AG09309 (cell line): ENCODE results near the gene NRL.
"Not testable (repeated sequence)": the region's sequence is repeated elsewhere in the genome, so short reads cannot be mapped to it uniquely, and the experiment has no call there.

Experiments
- DNase-seq: peaks from one replicate; pipeline ENCODE4 v3.0.0-alpha.2; 2010; ENCODE audit warnings: low read depth
- H3K4me3 ChIP-seq: 2 replicates; pipeline ENCODE4 v1.5.1; 2011; ENCODE audit warnings: mild to moderate bottlenecking, low read depth, low read length, moderate library complexity; ENCODE audit not compliant: control insufficient read depth
- TF ChIP-seq, protein P1 (sequence below): IDR thresholded peaks from 2 replicates; pipeline ENCODE4 v1.5.1; 2011; ENCODE audit warnings: mild to moderate bottlenecking, low read depth, low read length, inconsistent platforms; ENCODE audit not compliant: insufficient read depth, control insufficient read depth; ENCODE audit errors: missing control alignments

Gene NRL

DNA sequence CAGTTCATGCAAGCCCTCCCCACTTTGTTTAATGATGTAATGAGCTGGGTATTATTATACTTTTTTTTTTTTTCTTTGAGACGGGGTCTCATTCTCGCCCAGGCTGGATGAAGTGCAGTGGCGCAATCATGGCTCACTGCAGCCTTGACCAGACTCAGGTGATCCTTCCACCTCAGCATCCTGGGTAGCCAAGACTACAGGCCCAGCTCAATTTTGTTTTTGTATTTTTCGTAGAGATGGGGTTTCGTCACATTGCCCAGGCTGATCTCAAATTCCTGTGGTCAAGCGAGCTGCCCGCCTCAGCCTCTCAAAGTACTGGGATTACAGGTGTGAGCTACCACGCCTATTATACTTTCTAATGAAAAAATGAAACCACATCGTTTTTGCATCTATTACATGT lies 4.7 kb downstream of the NRL start:
- no peak for DNase-seq
- no peak overlapping the region for H3K4me3 ChIP-seq
- TF ChIP-seq, protein P1, sequence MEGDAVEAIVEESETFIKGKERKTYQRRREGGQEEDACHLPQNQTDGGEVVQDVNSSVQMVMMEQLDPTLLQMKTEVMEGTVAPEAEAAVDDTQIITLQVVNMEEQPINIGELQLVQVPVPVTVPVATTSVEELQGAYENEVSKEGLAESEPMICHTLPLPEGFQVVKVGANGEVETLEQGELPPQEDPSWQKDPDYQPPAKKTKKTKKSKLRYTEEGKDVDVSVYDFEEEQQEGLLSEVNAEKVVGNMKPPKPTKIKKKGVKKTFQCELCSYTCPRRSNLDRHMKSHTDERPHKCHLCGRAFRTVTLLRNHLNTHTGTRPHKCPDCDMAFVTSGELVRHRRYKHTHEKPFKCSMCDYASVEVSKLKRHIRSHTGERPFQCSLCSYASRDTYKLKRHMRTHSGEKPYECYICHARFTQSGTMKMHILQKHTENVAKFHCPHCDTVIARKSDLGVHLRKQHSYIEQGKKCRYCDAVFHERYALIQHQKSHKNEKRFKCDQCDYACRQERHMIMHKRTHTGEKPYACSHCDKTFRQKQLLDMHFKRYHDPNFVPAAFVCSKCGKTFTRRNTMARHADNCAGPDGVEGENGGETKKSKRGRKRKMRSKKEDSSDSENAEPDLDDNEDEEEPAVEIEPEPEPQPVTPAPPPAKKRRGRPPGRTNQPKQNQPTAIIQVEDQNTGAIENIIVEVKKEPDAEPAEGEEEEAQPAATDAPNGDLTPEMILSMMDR = no peak

DNA sequence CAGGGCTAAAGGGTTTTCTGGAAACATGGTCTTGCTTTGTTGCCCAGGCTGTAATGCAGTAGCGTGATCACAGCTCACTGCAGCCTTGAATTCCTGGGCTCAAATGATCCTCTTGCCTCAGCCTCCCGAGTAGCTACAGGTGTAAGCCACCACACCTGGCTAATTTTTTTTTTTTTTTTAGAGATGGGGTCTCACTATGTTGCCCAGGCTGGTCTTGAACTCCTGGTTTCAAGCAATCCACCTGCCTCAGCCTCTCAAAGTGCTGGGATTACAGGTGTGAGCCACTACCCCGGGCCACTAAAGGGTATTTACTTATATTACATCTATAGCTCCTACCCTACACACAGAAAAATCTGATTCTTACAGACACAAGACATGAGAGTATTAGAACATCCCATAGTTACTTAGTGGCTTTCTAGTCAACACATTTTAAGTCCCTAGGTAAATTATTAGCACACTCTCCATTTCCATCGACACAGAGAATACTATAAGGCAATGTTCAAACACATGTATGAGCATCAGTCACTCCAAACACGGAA lies 6.3 kb downstream of the NRL start:
- no peak for DNase-seq
- TF ChIP-seq, protein P1 = no peak
- H3K4me3 ChIP-seq = no peak overlapping the region

DNA sequence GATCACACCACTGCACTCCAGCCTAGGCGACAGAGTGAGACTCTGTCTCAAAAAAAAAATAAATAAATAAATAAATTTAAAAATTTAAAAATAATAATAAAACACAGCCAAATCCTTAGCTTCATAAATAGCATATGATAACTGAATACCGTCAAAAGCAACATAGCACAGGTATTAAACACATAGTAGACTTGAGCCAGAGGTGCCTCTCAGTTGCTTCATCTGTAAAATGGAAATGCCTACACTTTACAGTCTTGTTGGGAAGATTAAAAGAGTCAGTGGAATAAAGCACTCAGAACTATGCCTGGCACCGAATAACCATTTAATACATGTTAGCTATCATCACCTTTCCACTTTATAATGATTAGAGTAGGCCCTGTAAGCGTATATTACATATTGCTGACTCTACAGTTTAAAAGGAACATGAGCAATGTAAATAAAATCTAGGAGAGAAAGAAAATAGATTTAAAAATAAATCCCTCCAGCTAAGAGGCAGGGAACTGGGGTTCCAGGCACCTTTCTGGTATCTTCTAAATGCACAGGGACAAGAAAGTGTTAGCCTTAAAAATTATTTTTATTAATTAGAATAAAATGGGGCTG lies 8.0 kb downstream of the NRL start:
- DNase-seq = no peak
- TF ChIP-seq, protein P1 = no peak

DNA sequence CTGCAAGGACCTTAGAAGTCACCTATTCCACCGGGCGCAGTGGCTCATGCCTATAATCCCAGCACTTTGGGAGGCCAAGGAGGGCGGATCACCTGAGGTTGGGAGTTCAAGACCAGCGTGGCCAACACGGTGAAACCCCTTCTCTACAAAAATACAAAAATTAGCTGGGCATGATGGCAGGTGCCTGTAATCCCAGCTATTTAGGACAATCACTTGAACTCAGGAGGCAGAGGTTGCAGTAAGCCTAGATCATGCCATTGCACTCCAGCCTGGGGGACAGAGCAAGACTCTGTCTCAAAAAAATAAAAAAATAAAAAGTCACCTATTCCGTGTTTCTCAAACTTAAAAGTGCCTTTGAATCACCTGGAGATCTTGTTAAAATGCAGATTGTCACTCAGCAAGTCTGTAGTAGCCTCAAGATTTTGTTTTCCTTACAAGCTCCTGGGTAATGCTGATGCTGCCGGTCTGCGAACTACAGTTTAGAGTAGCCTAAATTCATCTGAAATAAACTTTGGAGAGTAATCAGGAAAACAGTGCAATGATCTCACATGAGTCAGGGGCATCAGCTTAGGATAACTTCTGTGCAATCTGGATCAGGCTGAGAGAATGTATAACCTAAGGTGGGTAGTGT lies 9.0 kb downstream of the NRL start:
- not testable (repeated sequence) for DNase-seq, H3K4me3 ChIP-seq

More for the DNA sequence above, 8.0 kb downstream of the NRL start:
- H3K4me3 ChIP-seq = no peak overlapping the region

DNA sequence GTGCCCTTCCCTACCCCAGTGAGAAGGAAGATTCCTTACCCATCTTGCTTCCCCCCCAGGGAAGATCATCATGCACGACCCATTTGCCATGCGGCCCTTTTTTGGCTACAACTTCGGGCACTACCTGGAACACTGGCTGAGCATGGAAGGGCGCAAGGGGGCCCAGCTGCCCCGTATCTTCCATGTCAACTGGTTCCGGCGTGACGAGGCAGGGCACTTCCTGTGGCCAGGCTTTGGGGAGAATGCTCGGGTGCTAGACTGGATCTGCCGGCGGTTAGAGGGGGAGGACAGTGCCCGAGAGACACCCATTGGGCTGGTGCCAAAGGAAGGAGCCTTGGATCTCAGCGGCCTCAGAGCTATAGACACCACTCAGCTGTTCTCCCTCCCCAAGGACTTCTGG lies 11.3 kb downstream of the NRL start:
- TF ChIP-seq, protein P1 = no peak
- no peak for DNase-seq
- no peak overlapping the region for H3K4me3 ChIP-seq

DNA sequence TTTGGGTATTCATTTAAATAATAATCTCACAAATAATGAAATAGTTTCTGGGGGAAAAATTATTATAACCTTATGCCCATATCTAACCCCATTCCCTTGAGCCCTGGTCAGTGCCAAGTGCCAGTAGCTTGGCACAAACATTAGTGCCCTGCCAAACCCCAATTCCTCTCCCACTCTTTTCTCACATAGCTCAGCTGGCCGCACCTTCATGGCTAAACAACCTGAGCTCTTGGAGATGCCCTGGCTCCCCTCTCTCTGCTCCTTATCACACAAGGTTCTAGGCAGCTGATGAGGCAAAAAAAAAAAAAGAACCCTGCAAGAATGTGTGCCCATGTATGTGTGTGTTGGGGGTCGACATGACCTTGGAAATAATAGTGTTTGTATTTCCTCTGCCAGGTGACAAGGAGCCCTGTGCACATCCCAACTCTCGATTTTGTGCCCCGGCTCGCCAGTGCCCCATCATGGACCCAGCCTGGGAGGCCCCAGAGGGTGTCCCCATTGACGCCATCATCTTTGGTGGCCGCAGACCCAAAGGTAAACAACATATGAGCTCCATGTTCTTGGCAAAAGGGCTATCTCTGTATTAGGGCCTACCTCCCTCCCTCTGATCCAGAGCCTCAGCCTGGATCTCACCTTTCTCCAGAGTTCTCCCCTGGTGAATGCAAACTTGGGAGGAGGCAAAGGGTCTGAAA lies 12.2 kb downstream of the NRL start:
- DNase-seq = no peak
- H3K4me3 ChIP-seq = no peak overlapping the region
- TF ChIP-seq, protein P1 = no peak

DNA sequence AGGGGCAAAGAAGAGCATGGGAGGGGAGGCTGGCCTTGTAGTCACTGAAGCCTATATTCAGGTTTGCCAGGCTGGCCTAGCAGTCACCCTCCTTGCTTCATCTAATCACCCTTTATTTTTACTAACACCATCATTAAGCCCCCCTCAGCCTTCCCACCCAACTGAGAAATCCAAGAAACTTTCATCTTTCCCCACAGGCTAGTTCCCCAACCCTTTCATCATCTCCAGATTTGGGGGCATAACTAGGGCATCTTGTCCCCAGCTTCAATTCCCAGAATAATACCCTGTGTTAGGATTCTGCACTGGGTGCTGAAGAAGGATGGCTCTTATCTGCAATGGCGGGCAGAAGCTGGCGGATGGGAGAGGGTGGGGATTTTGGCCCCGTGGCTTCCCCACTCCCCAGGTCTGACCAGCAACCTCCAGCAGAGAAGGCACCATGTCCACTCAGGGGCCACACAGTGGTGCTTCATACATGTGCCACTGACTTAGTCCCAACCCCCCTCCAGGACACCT lies 13.7 kb downstream of the NRL start:
- no peak overlapping the region for H3K4me3 ChIP-seq
- TF ChIP-seq, protein P1 = no peak
- no peak for DNase-seq
